ENCODE measurements around the gene TMEM156.

DNA sequence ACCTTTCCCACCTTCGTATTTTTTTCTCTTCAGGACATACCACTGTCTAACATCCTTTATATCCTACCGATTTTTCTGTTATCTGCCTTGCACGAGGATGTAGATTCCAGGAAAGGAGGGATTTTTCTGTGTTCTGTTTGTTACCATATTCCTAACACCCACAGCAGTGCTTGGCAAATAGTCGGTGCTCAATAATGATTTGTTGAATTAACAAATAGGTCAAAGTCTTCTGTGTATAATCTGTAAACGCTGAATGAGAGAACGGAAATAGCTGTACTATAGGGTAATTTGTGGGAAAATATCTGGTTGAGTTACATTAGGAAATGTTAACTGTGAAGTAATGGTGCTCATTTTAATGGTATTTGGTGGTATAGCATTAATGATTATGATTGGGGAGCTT is 81.5 kb downstream of the TMEM156 start:
- TF ChIP-seq, protein P1, sequence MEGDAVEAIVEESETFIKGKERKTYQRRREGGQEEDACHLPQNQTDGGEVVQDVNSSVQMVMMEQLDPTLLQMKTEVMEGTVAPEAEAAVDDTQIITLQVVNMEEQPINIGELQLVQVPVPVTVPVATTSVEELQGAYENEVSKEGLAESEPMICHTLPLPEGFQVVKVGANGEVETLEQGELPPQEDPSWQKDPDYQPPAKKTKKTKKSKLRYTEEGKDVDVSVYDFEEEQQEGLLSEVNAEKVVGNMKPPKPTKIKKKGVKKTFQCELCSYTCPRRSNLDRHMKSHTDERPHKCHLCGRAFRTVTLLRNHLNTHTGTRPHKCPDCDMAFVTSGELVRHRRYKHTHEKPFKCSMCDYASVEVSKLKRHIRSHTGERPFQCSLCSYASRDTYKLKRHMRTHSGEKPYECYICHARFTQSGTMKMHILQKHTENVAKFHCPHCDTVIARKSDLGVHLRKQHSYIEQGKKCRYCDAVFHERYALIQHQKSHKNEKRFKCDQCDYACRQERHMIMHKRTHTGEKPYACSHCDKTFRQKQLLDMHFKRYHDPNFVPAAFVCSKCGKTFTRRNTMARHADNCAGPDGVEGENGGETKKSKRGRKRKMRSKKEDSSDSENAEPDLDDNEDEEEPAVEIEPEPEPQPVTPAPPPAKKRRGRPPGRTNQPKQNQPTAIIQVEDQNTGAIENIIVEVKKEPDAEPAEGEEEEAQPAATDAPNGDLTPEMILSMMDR (IDR thresholded peaks at IDR 0.05): no peak
- TF ChIP-seq POLR2A (IDR thresholded peaks at IDR 0.05) (no peak), POLR2AphosphoS5 (IDR thresholded peaks at IDR 0.05) (no peak)
